IMR-90 (cell line): ENCODE results near the gene PSMA6.

Experiments
- BHLHE40 ChIP-seq: fragments of 150-350 bp; IDR thresholded peaks from 2 replicates; pipeline ENCODE4 v1.6.1; 2016; ENCODE audit warnings: mild to moderate bottlenecking, low read depth, low read length
- CEBPB ChIP-seq: IDR thresholded peaks from 2 replicates; pipeline ENCODE4 v1.6.1; 2012; ENCODE audit warnings: low read depth, low read length, improper control_type of control experiment
- CTCF ChIP-seq: conservative IDR thresholded peaks from 2 replicates; pipeline ENCODE4 v1.5.1; 2012; ENCODE audit warnings: mild to moderate bottlenecking, low read depth, low read length, improper control_type of control experiment
- MAFK ChIP-seq: IDR thresholded peaks from 2 replicates; pipeline ENCODE4 v1.6.1; 2012; ENCODE audit warnings: low read depth, low read length, improper control_type of control experiment
- POLR2A ChIP-seq: IDR thresholded peaks from 2 replicates; pipeline ENCODE4 v1.6.1; 2012; ENCODE audit warnings: mild to moderate bottlenecking, low read depth, low read length
- RAD21 ChIP-seq: IDR thresholded peaks from 2 replicates; pipeline ENCODE4 v1.6.1; 2012; ENCODE audit warnings: low read length, improper control_type of control experiment
- RCOR1 ChIP-seq: IDR thresholded peaks from 2 replicates; pipeline ENCODE4 v1.6.1; 2012; ENCODE audit warnings: mild to moderate bottlenecking, low read length, improper control_type of control experiment; ENCODE audit not compliant: insufficient replicate concordance
- RFX5 ChIP-seq: IDR thresholded peaks from 2 replicates; pipeline ENCODE4 v1.8.0; 2012; ENCODE audit warnings: low read depth, mild to moderate bottlenecking, low read length, moderate library complexity
- SMC3 ChIP-seq: fragments of 150-350 bp; IDR thresholded peaks from 2 replicates; pipeline ENCODE4 v1.6.1; 2016; ENCODE audit warnings: low read depth, mild to moderate bottlenecking, antibody characterized with exemption, low read length, moderate library complexity
- TF ChIP-seq, protein P1 (sequence below): fragments of 150-350 bp; IDR thresholded peaks from 2 replicates; pipeline ENCODE4 v1.6.1; 2017; ENCODE audit warnings: mild to moderate bottlenecking, antibody characterized with exemption, low read length, low read depth

DNA sequence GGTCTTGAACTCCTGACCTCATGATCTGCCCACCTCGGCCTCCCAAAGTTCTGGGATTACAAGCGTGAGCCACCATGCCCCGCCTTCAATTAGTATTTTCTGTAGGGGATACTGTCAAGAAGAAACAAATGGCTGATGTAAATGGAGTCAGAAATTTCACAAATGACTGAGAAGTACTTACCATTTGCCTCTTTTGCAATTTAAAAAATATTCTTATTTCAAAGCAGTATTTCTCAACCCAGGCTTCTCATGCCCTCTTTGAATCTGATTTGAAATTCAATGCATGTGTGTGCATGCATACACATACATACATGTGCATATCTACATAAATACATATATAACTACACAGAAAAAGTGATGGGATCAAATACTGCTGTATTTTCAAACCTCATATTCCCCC, 4.4 kb downstream of the PSMA6 start:
- TF ChIP-seq POLR2A (no peak), RCOR1 (no peak), CTCF (no peak), RFX5 (no peak), BHLHE40 (no peak), MAFK (no peak), CEBPB (no peak), RAD21 (no peak), SMC3 (no peak)
- TF ChIP-seq, protein P1, sequence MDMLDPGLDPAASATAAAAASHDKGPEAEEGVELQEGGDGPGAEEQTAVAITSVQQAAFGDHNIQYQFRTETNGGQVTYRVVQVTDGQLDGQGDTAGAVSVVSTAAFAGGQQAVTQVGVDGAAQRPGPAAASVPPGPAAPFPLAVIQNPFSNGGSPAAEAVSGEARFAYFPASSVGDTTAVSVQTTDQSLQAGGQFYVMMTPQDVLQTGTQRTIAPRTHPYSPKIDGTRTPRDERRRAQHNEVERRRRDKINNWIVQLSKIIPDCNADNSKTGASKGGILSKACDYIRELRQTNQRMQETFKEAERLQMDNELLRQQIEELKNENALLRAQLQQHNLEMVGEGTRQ: no peak
